Transverse colon (tissue), 4 donors: ENCODE results near the gene ADGRG3. TPM values are rescaled to one million over a fixed set of nuclear protein-coding genes. Genes with fewer than 3 reads are reported as not detected.

Source experiments
- DNase-seq: peaks from one replicate; pipeline ENCODE4 v3.0.0-alpha.2; 2019
- H3K27ac ChIP-seq, 4 donors: fragments of 200-600 bp; sonication (generic); 2 replicates each; pipeline ENCODE4 v1.5.1; 2016 to 2018; ENCODE audit warnings: inconsistent platforms in 4 of 4
- H3K27me3 ChIP-seq: fragments of 200-600 bp; sonication (generic); 2 replicates; pipeline ENCODE4 v1.5.1; 2017; ENCODE audit warnings: inconsistent platforms
- H3K36me3 ChIP-seq, 4 donors: fragments of 200-600 bp; sonication (generic); 2 replicates each; pipeline ENCODE4 v1.5.1; 2017 to 2019; ENCODE audit warnings: inconsistent platforms in 4 of 4
- H3K4me1 ChIP-seq, 4 donors: fragments of 200-600 bp; sonication (generic); 2 replicates each; pipeline ENCODE4 v1.5.1; 2017 to 2020; ENCODE audit warnings: inconsistent platforms in 4 of 4
- H3K4me3 ChIP-seq, 4 donors: fragments of 200-600 bp; sonication (generic); 1 replicate in 1 of 4; 2 replicates in 3 of 4; pipeline versions ENCODE4 v1.5.1 to v1.6.1; 2017 to 2019; ENCODE audit warnings: inconsistent platforms in 4 of 4
- H3K9me3 ChIP-seq, 2 donors: fragments of 200-600 bp; sonication (generic); 2 replicates each; pipeline ENCODE4 v1.5.1; 2017 to 2019; ENCODE audit warnings: inconsistent platforms in 2 of 2
- EP300 ChIP-seq: sonication (generic); formaldehyde crosslinking; IDR thresholded peaks from one replicate; pipeline ENCODE4 v1.6.1; 2017; ENCODE audit warnings: antibody characterized with exemption, low read depth
- POLR2A ChIP-seq: fragments of 450-650 bp; IDR thresholded peaks from one replicate; pipeline ENCODE4 v1.6.1; 2016; ENCODE audit warnings: antibody characterized with exemption, mild to moderate bottlenecking, moderate library complexity
- POLR2AphosphoS5 ChIP-seq, 3 donors: sonication (generic); formaldehyde crosslinking; IDR thresholded peaks; one replicate each; pipeline ENCODE4 v1.6.1; 2016; ENCODE audit warnings: antibody characterized with exemption in 3 of 3
- WGBS, 2 donors: methylation state at CpG; one replicate each; pipeline ENCODE4 v1.1.5; 2018; ENCODE audit warnings: low coverage in 1 of 2; 5-methylcytosine and 5-hydroxymethylcytosine counted together
- in situ Hi-C, 4 donors: fragments of 200-750 bp; cut with MboI; loops; one replicate each; pipeline versions ENCODE4 v1.15.0 to v1.15.1; 2017; ENCODE audit warnings: low sequenced_read_pairs in 3 of 4, low pct_ligation_motif_present in 1 of 4, low pct_unique_long_range_greater_than_20kb in 1 of 4
- intact Hi-C: fragments of 100-400 bp; cut with DNase I; formaldehyde crosslinking; loops from one replicate; pipeline ENCODE4 v1.15.1; 2023; ENCODE audit warnings: low total_unique reads
- total RNA-seq, 4 donors: library from RNA; depleted of rRNA; stranded (reverse); fragments of >200 nt; gene quantifications; one replicate each; pipeline ENCODE4 v1.1.0, GENCODE V29; 2016
- TF ChIP-seq, protein P1 (sequence below), 5 experiments: fragments of 200-600 bp in 3 of 5; fragments of 450-650 bp in 2 of 5; sonication (generic) in 3 of 5; IDR thresholded peaks; 1 replicate in 2 of 5; 2 replicates in 3 of 5; pipeline ENCODE4 v1.5.1; 2016 to 2017; ENCODE audit warnings: antibody characterized with exemption in 5 of 5, inconsistent platforms in 3 of 5, mild to moderate bottlenecking in 2 of 5, moderate library complexity in 1 of 5

ADGRG3 gene
- total RNA-seq, 4 donors from 2014 or later = 1.5 to 2.7 (median 2.2) TPM; not detected in 1

- no peaks in the 10 kb centered on the region for H3K9me3 ChIP-seq
- TF ChIP-seq, protein P1, sequence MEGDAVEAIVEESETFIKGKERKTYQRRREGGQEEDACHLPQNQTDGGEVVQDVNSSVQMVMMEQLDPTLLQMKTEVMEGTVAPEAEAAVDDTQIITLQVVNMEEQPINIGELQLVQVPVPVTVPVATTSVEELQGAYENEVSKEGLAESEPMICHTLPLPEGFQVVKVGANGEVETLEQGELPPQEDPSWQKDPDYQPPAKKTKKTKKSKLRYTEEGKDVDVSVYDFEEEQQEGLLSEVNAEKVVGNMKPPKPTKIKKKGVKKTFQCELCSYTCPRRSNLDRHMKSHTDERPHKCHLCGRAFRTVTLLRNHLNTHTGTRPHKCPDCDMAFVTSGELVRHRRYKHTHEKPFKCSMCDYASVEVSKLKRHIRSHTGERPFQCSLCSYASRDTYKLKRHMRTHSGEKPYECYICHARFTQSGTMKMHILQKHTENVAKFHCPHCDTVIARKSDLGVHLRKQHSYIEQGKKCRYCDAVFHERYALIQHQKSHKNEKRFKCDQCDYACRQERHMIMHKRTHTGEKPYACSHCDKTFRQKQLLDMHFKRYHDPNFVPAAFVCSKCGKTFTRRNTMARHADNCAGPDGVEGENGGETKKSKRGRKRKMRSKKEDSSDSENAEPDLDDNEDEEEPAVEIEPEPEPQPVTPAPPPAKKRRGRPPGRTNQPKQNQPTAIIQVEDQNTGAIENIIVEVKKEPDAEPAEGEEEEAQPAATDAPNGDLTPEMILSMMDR (IDR thresholded peaks at IDR 0.05) = no peak
- TF ChIP-seq POLR2A (no peak), EP300 (no peak), POLR2AphosphoS5 (IDR thresholded peaks at IDR 0.05) (no peak)
- DNase-seq = no peak
- intact Hi-C loops (no loop called here), in situ Hi-C loops (no loop called here)
- H3K4me3 ChIP-seq = no peak overlapping the region
- no peaks in the 10 kb centered on the region for H3K27me3 ChIP-seq
- 88% methylated on average over 4 of the region's 4 CpGs; no CpG with 5 or more reads in 1 of the 2 donors for WGBS, 2 donors
- no peak overlapping the region for H3K27ac ChIP-seq
- H3K4me1 ChIP-seq = no peaks in the 10 kb centered on the region
- H3K36me3 ChIP-seq = no peaks in the 10 kb centered on the region
Observed at GRCh38 chr16:57665541-57665940, 2.6 kb upstream of the ADGRG3 start.

- WGBS, 2 donors = 86% methylated on average over 11 of the region's 11 CpGs; no CpG with 5 or more reads in 1 of the 2 donors
- no peaks in the 10 kb centered on the region for H3K36me3 ChIP-seq
- no peak overlapping the region for H3K27ac ChIP-seq
- H3K4me3 ChIP-seq = no peak overlapping the region
- no peak for DNase-seq
- intact Hi-C loops = no loop called here
- H3K4me1 ChIP-seq = no peaks in the 10 kb centered on the region
- no peaks in the 10 kb centered on the region for H3K9me3 ChIP-seq
- no peak for TF ChIP-seq EP300
- TF ChIP-seq, protein P1 (IDR thresholded peaks at IDR 0.05) = no peak
- TF ChIP-seq POLR2A = no peak
- no peak for TF ChIP-seq POLR2AphosphoS5 (IDR thresholded peaks at IDR 0.05)
- in situ Hi-C loops = no loop called here
- H3K27me3 ChIP-seq = no peaks in the 10 kb centered on the region
Observed at GRCh38 chr16:57666353-57667047, 1.6 kb upstream of the ADGRG3 start.

GRCh38 chr16:57667048-57667525, 1.0 kb upstream of the ADGRG3 start:
- TF ChIP-seq POLR2AphosphoS5 (IDR thresholded peaks at IDR 0.05) (no peak), POLR2A (no peak), EP300 (no peak)
- TF ChIP-seq, protein P1 (IDR thresholded peaks at IDR 0.05) = no peak
- no peak for DNase-seq
- H3K4me1 ChIP-seq = no peaks in the 10 kb centered on the region
- intact Hi-C loops (no loop called here), in situ Hi-C loops (no loop called here)
- WGBS, 2 donors = 80% methylated on average over 4 of the region's 5 CpGs; no CpG with 5 or more reads in 1 of the 2 donors
- H3K27ac ChIP-seq = no peak overlapping the region
- no peaks in the 10 kb centered on the region for H3K36me3 ChIP-seq
- H3K9me3 ChIP-seq = no peaks in the 10 kb centered on the region
- H3K4me3 ChIP-seq = no peak overlapping the region
- H3K27me3 ChIP-seq = no peaks in the 10 kb centered on the region

DNA sequence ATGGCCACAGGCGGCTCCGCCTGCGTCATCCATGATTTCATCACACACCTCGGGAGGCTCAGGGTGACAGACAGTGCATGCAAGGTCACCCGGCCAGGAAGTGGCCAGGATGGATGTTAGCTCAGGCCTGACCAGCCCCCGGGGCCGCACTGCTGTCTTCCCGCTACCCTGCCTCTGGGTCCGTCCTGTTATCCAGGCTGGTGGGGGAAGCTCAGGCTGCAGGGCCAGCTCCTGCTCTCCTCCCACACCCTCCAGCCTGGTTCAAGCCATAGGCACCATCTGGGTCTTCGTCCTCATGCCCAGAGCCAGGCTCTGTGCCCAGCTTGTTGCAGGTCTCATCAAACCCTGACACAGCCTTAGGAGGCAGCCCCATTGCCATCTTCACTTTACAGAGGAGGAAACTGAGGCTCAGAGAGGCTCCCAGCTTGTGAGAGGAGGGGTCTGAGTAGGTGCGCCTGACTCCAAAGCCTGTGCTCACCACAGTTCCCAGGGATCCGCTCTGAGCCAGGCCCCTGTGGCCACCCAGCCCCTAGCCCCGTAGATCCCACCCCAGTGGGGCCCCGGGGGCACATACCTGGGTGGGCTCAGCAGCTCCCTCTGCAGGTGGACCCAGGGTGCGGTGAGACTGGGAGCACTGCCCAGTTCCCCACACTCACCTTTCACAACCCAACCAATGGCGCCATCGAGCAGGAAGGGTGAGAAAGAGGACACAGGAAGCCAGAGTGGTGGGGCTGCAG, 412 bp upstream of the ADGRG3 start:
- intact Hi-C loops (no loop called here), in situ Hi-C loops (no loop called here)
- Histone ChIP-seq H3K9me3 (no peaks in the 10 kb centered on the region), H3K27me3 (no peaks in the 10 kb centered on the region), H3K36me3 (no peaks in the 10 kb centered on the region), H3K4me1 (no peaks in the 10 kb centered on the region), H3K27ac (no peak overlapping the region), H3K4me3 (no peak overlapping the region)
- DNase-seq = no peak
- no peak for TF ChIP-seq POLR2A
- no peak for TF ChIP-seq POLR2AphosphoS5 (IDR thresholded peaks at IDR 0.05)
- TF ChIP-seq, protein P1 (IDR thresholded peaks at IDR 0.05) = no peak
- no peak for TF ChIP-seq EP300
- 71% methylated on average over 14 of the region's 17 CpGs; no CpG with 5 or more reads in 1 of the 2 donors for WGBS, 2 donors
